H9 (cell line): Measurements from ENCODE around the gene POTEE. TPM values are rescaled to one million over a fixed set of nuclear protein-coding genes. Genes with fewer than 3 reads are reported as not detected.
"Not testable (repeated sequence)": the region's sequence is repeated elsewhere in the genome, so short reads cannot be mapped to it uniquely, and the experiment has no call there.

ENCODE experiments used
- DNase-seq: peaks from one replicate; pipeline ENCODE4 v3.0.0-alpha.2; 2017
- H2AFZ ChIP-seq: one replicate; pipeline ENCODE4 v1.6.1; 2013; ENCODE audit warnings: mild to moderate bottlenecking, low read length, control low read depth, moderate library complexity
- H2AK5ac ChIP-seq: 2 replicates; pipeline ENCODE4 v1.6.1; 2013; ENCODE audit warnings: low read length, control low read depth, mixed read lengths; ENCODE audit not compliant: insufficient read length
- H2BK120ac ChIP-seq: one replicate; pipeline ENCODE4 v1.6.1; 2013; ENCODE audit warnings: low read depth, mild to moderate bottlenecking, low read length, control low read depth, inconsistent platforms; ENCODE audit not compliant: poor library complexity, severe bottlenecking
- H2BK12ac ChIP-seq: 2 replicates; pipeline ENCODE4 v1.6.1; 2013; ENCODE audit warnings: low read length, control low read depth, mixed read lengths, low read depth; ENCODE audit not compliant: insufficient read length
- H2BK15ac ChIP-seq: 2 replicates; pipeline ENCODE4 v1.6.1; 2013; ENCODE audit warnings: low read depth, low read length, control low read depth
- H2BK20ac ChIP-seq: one replicate; pipeline ENCODE4 v1.6.1; 2013; ENCODE audit warnings: low read depth, mild to moderate bottlenecking, low read length, control low read depth, inconsistent platforms; ENCODE audit not compliant: poor library complexity, severe bottlenecking
- H2BK5ac ChIP-seq: 2 replicates; pipeline ENCODE4 v1.6.1; 2013; ENCODE audit warnings: low read length, control low read depth, mixed read lengths; ENCODE audit not compliant: insufficient read length
- H3K14ac ChIP-seq: 2 replicates; pipeline ENCODE4 v1.6.1; 2013; ENCODE audit warnings: low read length, control low read depth; ENCODE audit not compliant: insufficient read depth
- H3K18ac ChIP-seq: 2 replicates; pipeline ENCODE4 v1.6.1; 2013; ENCODE audit warnings: low read depth, mild to moderate bottlenecking, mixed read lengths, low read length, control low read depth; ENCODE audit not compliant: insufficient read length
- H3K23ac ChIP-seq: 2 replicates; pipeline ENCODE4 v1.6.1; 2013; ENCODE audit warnings: low read length, control low read depth, mixed read lengths, low read depth; ENCODE audit not compliant: insufficient read length
- H3K23me2 ChIP-seq: 2 replicates; pipeline ENCODE4 v1.6.1; 2013; ENCODE audit warnings: low read depth, mild to moderate bottlenecking, mixed read lengths, low read length, control low read depth; ENCODE audit not compliant: insufficient read length, poor library complexity, severe bottlenecking
- H3K27ac ChIP-seq: 2 replicates; pipeline ENCODE4 v1.5.1; 2013; ENCODE audit warnings: low read length, control low read depth, mixed read lengths, low read depth; ENCODE audit not compliant: insufficient read length
- H3K27me3 ChIP-seq: 2 replicates; pipeline ENCODE4 v1.6.1; 2013; ENCODE audit warnings: low read length, control low read depth, inconsistent platforms; ENCODE audit not compliant: insufficient read depth
- H3K4ac ChIP-seq: 2 replicates; pipeline ENCODE4 v1.6.1; 2013; ENCODE audit warnings: low read depth, mild to moderate bottlenecking, control low read depth, inconsistent platforms, low read length, moderate library complexity
- H3K4me1 ChIP-seq: 2 replicates; pipeline ENCODE4 v1.6.1; 2013; ENCODE audit warnings: low read length, control low read depth, inconsistent platforms; ENCODE audit not compliant: insufficient read depth
- H3K4me2 ChIP-seq: 2 replicates; pipeline ENCODE4 v1.6.1; 2013; ENCODE audit warnings: low read length, control low read depth, mixed read lengths; ENCODE audit not compliant: insufficient read length, insufficient read depth
- H3K56ac ChIP-seq: 2 replicates; pipeline ENCODE4 v1.6.1; 2013; ENCODE audit warnings: low read depth, mild to moderate bottlenecking, mixed read lengths, low read length, control low read depth; ENCODE audit not compliant: insufficient read length
- H3K79me1 ChIP-seq: 2 replicates; pipeline ENCODE4 v1.6.1; 2013; ENCODE audit warnings: low read depth, mild to moderate bottlenecking, moderate library complexity, low read length, control low read depth, inconsistent platforms; ENCODE audit not compliant: insufficient read depth, poor library complexity, severe bottlenecking
- H3K79me2 ChIP-seq: 2 replicates; pipeline ENCODE4 v1.6.1; 2013; ENCODE audit warnings: low read length, control low read depth, inconsistent platforms; ENCODE audit not compliant: insufficient read depth
- H3K9ac ChIP-seq: 2 replicates; pipeline ENCODE4 v1.6.1; 2013; ENCODE audit warnings: low read length, control low read depth, mixed read lengths; ENCODE audit not compliant: insufficient read length; ENCODE audit errors: extremely low read depth
- H3K9me3 ChIP-seq: one replicate; pipeline ENCODE4 v1.6.1; 2013; ENCODE audit warnings: low read depth, low read length, inconsistent platforms; ENCODE audit not compliant: control insufficient read depth
- H3T11ph ChIP-seq: one replicate; pipeline ENCODE4 v1.6.1; 2013; ENCODE audit warnings: mild to moderate bottlenecking, low read length, control low read depth, inconsistent platforms
- H4K20me1 ChIP-seq: one replicate; pipeline ENCODE4 v1.6.1; 2013; ENCODE audit not compliant: control insufficient read depth, insufficient read length, insufficient read depth
- H4K5ac ChIP-seq: 2 replicates; pipeline ENCODE4 v1.6.1; 2013; ENCODE audit warnings: low read depth, mild to moderate bottlenecking, mixed read lengths, low read length, control low read depth; ENCODE audit not compliant: insufficient read length
- H4K8ac ChIP-seq: replicated peaks from 2 replicates; pipeline ENCODE4 v1.6.1; 2013; ENCODE audit warnings: low read length, control low read depth, mixed read lengths, low read depth; ENCODE audit not compliant: insufficient read length
- H4K91ac ChIP-seq: 2 replicates; pipeline ENCODE4 v1.6.1; 2013; ENCODE audit warnings: low read depth, mild to moderate bottlenecking, moderate library complexity, mixed read lengths, low read length, control low read depth; ENCODE audit not compliant: insufficient read length
- H3K27ac Mint-ChIP-seq, 3 experiments: 2 replicates in 2 of 3; 3 replicates in 1 of 3; pipeline ENCODE4 v1.8.0; 2020 to 2021; ENCODE audit warnings: mixed read lengths in 3 of 3, mild to moderate bottlenecking in 1 of 3, moderate library complexity in 1 of 3
- H3K27me3 Mint-ChIP-seq: 2 replicates; pipeline ENCODE4 v1.8.0; 2021; ENCODE audit warnings: low read depth, mild to moderate bottlenecking, moderate library complexity, mixed read lengths
- H3K36me3 Mint-ChIP-seq, 3 experiments: 2 replicates in 2 of 3; 3 replicates in 1 of 3; pipeline ENCODE4 v1.8.0; 2020 to 2021; ENCODE audit warnings: low read depth in 3 of 3, mixed read lengths in 3 of 3; ENCODE audit not compliant: insufficient read depth in 1 of 3
- H3K4me1 Mint-ChIP-seq, 2 experiments: 2 replicates each; pipeline ENCODE4 v1.8.0; 2020; ENCODE audit warnings: mixed read lengths in 2 of 2
- H3K4me3 Mint-ChIP-seq, 2 experiments: 2 replicates in 1 of 2; 3 replicates in 1 of 2; pipeline ENCODE4 v1.8.0; 2020 to 2021; ENCODE audit warnings: mild to moderate bottlenecking in 2 of 2, mixed read lengths in 2 of 2, moderate library complexity in 1 of 2
- H3K9me3 Mint-ChIP-seq, 2 experiments: 2 replicates in 1 of 2; 3 replicates in 1 of 2; pipeline ENCODE4 v1.8.0; 2020; ENCODE audit warnings: mild to moderate bottlenecking in 2 of 2, mixed read lengths in 2 of 2, moderate library complexity in 1 of 2
- WGBS: extraction: QIAGEN DNeasy Blood & Tissue Kit; methylation state at CpG from one replicate; pipeline ENCODE4 v1.1.7; 2013; ENCODE audit warnings: missing lambda C conversion rate, low lambda C conversion rate, mixed read lengths; ENCODE audit not compliant: insufficient read length; ENCODE audit errors: extremely low coverage; 5-methylcytosine and 5-hydroxymethylcytosine counted together
- total RNA-seq: library from RNA; stranded (reverse); gene quantifications from 2 replicates; pipeline ENCODE4 v1.2.1, GENCODE V29; 2021

POTEE gene
- total RNA-seq, 1 experiment from 2014 or later: 1.2 TPM

DNA sequence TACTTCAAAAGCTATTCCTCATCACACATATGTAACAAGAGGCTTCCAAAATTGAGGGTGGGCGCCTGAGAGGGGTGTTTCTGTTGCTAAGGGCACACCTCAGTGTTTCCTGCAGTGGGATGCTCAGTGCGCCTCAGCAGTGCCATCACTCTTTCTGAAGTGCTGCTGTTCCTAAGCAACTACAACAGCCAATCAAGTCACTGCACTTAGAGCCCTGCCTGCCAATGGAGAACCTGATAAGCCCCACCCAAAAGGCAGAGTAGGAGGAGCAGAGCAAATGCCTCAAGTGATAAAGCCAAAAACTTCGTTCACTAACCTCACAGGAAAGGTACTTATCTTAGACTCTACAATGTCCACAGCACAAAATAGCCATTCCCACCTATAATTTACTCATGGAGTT, 15.9 kb upstream of the POTEE start:
- H3K23ac ChIP-seq, H2BK20ac ChIP-seq, H3K36me3 Mint-ChIP-seq, H2AFZ ChIP-seq, H3K9ac ChIP-seq, DNase-seq, H4K8ac ChIP-seq, H4K20me1 ChIP-seq, H3K23me2 ChIP-seq, H2BK5ac ChIP-seq, H2BK120ac ChIP-seq, H4K91ac ChIP-seq, H2BK12ac ChIP-seq, H3K9me3 ChIP-seq, H3K9me3 Mint-ChIP-seq, H3K27ac ChIP-seq, H3T11ph ChIP-seq, H3K14ac ChIP-seq, H3K4me2 ChIP-seq, H3K79me2 ChIP-seq, H3K4me1 ChIP-seq, H3K18ac ChIP-seq, H4K5ac ChIP-seq, H3K27ac Mint-ChIP-seq, H2AK5ac ChIP-seq, H2BK15ac ChIP-seq, H3K4ac ChIP-seq, H3K79me1 ChIP-seq, H3K56ac ChIP-seq, H3K27me3 ChIP-seq, H3K4me3 Mint-ChIP-seq, H3K4me1 Mint-ChIP-seq: not testable (repeated sequence)
- H3K27me3 Mint-ChIP-seq: peaks cover 17% of the 10 kb centered on the region
- WGBS: no CpG with 5 or more reads among the region's 3 CpGs

DNA sequence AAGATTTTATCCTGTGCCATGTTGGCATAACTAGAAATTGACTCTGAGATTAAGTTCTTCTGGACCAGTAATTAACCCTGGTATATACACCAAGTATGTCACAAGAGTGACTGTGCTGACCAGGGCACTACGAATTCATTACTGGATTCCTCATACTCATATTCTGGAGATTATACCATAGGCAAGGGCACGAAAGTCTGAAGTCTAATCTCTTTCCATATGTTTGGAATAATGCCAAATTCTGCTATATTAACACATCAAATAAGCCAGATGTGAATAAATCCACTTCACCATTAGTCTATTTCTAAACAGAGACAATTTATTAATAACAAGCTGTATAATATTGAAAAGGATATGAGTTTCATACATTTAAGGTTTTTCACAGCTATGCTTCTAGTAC, 13.2 kb upstream of the POTEE start:
- not testable (repeated sequence) for H3K9me3 Mint-ChIP-seq, H3K27ac Mint-ChIP-seq, H2BK20ac ChIP-seq, H3K14ac ChIP-seq, H3K36me3 Mint-ChIP-seq, H3K79me2 ChIP-seq, H3K4me2 ChIP-seq, H3K9me3 ChIP-seq, H2BK15ac ChIP-seq, H2BK12ac ChIP-seq, H3K23me2 ChIP-seq, H3K27me3 ChIP-seq, H2BK5ac ChIP-seq, H4K20me1 ChIP-seq, H3K27ac ChIP-seq, H3K4me3 Mint-ChIP-seq, H3K56ac ChIP-seq, H2AFZ ChIP-seq, H2BK120ac ChIP-seq, H3K79me1 ChIP-seq, H4K8ac ChIP-seq, H3T11ph ChIP-seq, H3K18ac ChIP-seq, DNase-seq, H3K4ac ChIP-seq, H4K91ac ChIP-seq, H3K4me1 Mint-ChIP-seq, H2AK5ac ChIP-seq, H3K4me1 ChIP-seq, H3K23ac ChIP-seq, H3K9ac ChIP-seq, H4K5ac ChIP-seq
- peaks cover 13% of the 10 kb centered on the region for H3K27me3 Mint-ChIP-seq
- no CpG with 5 or more reads among the region's 2 CpGs for WGBS
